ENCODE measurements around the gene E2F4. TPM values are rescaled to one million over a fixed set of nuclear protein-coding genes. Genes with fewer than 3 reads are reported as not detected.

The E2F4 gene
- total and polyA plus RNA-seq, 2 of the 13 experiments (the other 11 are each of a cell fraction or from before 2014, with no cell fraction given), result 84.8 to 91.2 TPM

DNA sequence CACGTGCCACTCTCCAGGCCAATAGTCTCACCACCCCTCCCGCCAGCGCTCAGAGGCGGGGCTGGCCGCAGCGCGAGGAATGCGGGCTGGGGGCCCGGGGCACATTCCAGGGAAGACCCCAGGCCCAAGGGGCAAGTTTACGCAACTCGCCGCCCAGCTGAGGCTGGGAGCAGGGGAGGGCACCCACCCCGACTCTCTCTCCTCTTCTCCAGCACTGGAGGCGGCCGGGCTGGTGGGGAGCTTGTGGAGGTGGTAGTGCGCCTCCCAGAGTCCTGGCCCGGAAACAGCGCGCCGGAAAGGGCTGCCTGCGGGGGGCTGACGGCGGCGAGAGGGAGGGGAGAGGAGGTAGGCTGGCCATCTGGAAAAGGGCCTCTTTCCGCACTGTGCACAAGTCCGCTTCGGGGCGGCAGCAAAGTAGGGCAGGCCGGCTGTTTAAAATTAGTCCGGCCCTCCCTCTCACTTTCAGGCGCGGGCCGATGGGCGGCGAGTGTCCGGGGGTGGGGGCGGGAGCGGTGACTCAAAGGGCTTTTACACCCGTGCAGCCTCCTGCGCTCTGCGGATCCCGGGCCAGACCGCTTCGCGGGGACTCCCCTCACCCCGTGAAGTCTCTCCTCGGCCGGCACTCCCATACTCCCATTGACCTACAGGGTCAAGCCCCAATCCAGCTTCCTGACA, 54.3 kb downstream of the E2F4 start (continued):
- TF ChIP-seq, protein P1, sequence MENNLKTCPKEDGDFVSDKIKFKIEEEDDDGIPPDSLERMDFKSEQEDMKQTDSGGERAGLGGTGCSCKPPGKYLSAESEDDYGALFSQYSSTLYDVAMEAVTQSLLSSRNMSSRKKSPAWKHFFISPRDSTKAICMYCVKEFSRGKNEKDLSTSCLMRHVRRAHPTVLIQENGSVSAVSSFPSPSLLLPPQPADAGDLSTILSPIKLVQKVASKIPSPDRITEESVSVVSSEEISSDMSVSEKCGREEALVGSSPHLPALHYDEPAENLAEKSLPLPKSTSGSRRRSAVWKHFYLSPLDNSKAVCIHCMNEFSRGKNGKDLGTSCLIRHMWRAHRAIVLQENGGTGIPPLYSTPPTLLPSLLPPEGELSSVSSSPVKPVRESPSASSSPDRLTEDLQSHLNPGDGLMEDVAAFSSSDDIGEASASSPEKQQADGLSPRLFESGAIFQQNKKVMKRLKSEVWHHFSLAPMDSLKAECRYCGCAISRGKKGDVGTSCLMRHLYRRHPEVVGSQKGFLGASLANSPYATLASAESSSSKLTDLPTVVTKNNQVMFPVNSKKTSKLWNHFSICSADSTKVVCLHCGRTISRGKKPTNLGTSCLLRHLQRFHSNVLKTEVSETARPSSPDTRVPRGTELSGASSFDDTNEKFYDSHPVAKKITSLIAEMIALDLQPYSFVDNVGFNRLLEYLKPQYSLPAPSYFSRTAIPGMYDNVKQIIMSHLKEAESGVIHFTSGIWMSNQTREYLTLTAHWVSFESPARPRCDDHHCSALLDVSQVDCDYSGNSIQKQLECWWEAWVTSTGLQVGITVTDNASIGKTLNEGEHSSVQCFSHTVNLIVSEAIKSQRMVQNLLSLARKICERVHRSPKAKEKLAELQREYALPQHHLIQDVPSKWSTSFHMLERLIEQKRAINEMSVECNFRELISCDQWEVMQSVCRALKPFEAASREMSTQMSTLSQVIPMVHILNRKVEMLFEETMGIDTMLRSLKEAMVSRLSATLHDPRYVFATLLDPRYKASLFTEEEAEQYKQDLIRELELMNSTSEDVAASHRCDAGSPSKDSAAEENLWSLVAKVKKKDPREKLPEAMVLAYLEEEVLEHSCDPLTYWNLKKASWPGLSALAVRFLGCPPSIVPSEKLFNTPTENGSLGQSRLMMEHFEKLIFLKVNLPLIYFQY (CRISPR knock-in tag; IDR thresholded peaks at IDR 0.05; ENCODE audit: borderline replicate concordance), result peak; percentile 91; the same call in 1 of the 2 replicates
- TF ChIP-seq PPARG (CRISPR knock-in tag; conservative IDR thresholded peaks at IDR 0.05) (peak; percentile 81), RAD51 (IDR thresholded peaks at IDR 0.05; ENCODE audit: borderline replicate concordance) (no peak; the same call in 1 of the 2 replicates), NFYC (CRISPR knock-in tag; IDR thresholded peaks at IDR 0.05) (peak; percentile 68), HOXA9 (CRISPR knock-in tag; IDR thresholded peaks at IDR 0.05; ENCODE audit: borderline replicate concordance) (no peak; the same call in 1 of the 2 replicates), ZNF124 (CRISPR knock-in tag; IDR thresholded peaks at IDR 0.05) (peak; percentile 94), HMGA1 (CRISPR knock-in tag; conservative IDR thresholded peaks at IDR 0.05) (no peak), KDM4B (CRISPR knock-in tag; IDR thresholded peaks at IDR 0.05) (peak; percentile 89; the same call in 1 of the 2 replicates), ZNF556 (CRISPR knock-in tag; IDR thresholded peaks at IDR 0.05; ENCODE audit: borderline replicate concordance) (peak; percentile 90), ZNF430 (CRISPR knock-in tag; IDR thresholded peaks at IDR 0.05) (peak; percentile 95), ZFP62 (CRISPR knock-in tag; IDR thresholded peaks at IDR 0.05) (no peak), YY1 (IDR thresholded peaks at IDR 0.05; ENCODE audit: insufficient read depth, insufficient replicate concordance, low read depth, low read length) (no peak)
- TF ChIP-seq, protein P2, sequence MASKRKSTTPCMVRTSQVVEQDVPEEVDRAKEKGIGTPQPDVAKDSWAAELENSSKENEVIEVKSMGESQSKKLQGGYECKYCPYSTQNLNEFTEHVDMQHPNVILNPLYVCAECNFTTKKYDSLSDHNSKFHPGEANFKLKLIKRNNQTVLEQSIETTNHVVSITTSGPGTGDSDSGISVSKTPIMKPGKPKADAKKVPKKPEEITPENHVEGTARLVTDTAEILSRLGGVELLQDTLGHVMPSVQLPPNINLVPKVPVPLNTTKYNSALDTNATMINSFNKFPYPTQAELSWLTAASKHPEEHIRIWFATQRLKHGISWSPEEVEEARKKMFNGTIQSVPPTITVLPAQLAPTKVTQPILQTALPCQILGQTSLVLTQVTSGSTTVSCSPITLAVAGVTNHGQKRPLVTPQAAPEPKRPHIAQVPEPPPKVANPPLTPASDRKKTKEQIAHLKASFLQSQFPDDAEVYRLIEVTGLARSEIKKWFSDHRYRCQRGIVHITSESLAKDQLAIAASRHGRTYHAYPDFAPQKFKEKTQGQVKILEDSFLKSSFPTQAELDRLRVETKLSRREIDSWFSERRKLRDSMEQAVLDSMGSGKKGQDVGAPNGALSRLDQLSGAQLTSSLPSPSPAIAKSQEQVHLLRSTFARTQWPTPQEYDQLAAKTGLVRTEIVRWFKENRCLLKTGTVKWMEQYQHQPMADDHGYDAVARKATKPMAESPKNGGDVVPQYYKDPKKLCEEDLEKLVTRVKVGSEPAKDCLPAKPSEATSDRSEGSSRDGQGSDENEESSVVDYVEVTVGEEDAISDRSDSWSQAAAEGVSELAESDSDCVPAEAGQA (IDR thresholded peaks at IDR 0.05; ENCODE audit: low read depth), result peak; percentile 73; the same call in 1 of the 2 replicates
- TF ChIP-seq, protein P2 (CRISPR knock-in tag; IDR thresholded peaks at IDR 0.05; ENCODE audit: borderline replicate concordance), result no peak
- TF ChIP-seq, protein P3, sequence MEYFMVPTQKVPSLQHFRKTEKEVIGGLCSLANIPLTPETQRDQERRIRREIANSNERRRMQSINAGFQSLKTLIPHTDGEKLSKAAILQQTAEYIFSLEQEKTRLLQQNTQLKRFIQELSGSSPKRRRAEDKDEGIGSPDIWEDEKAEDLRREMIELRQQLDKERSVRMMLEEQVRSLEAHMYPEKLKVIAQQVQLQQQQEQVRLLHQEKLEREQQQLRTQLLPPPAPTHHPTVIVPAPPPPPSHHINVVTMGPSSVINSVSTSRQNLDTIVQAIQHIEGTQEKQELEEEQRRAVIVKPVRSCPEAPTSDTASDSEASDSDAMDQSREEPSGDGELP (IDR thresholded peaks at IDR 0.05; ENCODE audit: borderline replicate concordance, low read depth), result peak; percentile 99
- TF ChIP-seq, protein P4, sequence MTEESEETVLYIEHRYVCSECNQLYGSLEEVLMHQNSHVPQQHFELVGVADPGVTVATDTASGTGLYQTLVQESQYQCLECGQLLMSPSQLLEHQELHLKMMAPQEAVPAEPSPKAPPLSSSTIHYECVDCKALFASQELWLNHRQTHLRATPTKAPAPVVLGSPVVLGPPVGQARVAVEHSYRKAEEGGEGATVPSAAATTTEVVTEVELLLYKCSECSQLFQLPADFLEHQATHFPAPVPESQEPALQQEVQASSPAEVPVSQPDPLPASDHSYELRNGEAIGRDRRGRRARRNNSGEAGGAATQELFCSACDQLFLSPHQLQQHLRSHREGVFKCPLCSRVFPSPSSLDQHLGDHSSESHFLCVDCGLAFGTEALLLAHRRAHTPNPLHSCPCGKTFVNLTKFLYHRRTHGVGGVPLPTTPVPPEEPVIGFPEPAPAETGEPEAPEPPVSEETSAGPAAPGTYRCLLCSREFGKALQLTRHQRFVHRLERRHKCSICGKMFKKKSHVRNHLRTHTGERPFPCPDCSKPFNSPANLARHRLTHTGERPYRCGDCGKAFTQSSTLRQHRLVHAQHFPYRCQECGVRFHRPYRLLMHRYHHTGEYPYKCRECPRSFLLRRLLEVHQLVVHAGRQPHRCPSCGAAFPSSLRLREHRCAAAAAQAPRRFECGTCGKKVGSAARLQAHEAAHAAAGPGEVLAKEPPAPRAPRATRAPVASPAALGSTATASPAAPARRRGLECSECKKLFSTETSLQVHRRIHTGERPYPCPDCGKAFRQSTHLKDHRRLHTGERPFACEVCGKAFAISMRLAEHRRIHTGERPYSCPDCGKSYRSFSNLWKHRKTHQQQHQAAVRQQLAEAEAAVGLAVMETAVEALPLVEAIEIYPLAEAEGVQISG (CRISPR knock-in tag; IDR thresholded peaks at IDR 0.05), result peak; percentile 92
